ENCODE data around the gene LAPTM5. TPM values are rescaled to one million over a fixed set of nuclear protein-coding genes. Genes with fewer than 3 reads are reported as not detected.

LAPTM5 gene
- total and polyA plus RNA-seq, 10 of the 15 experiments (the other 5 are each of a cell fraction or from before 2014, with no cell fraction given), result 24.1 to 1,034 (median 687) TPM

GRCh38 chr1:30789388-30790255, 32.0 kb upstream of the LAPTM5 start:
- ATAC-seq (no peak), DNase-seq (ENCODE audit: low read depth, low spot score) (no peak), FAIRE-seq (no peak)
- Histone ChIP-seq H3K36me3 (ENCODE audit: control insufficient read depth in 2 of 2, insufficient read depth in 2 of 2, low read length in 1 of 2) (no peaks in the 10 kb centered on the region), H3K9ac (ENCODE audit: control insufficient read depth, insufficient read depth, low read length) (no peak overlapping the region), H3K27me3 (replicated peaks in 1 of 2; ENCODE audit: control insufficient read depth in 2 of 2, insufficient read depth in 2 of 2, low read length in 1 of 2) (no peaks in the 10 kb centered on the region; a peak in 1 of 4 replicates), H3K79me2 (ENCODE audit: control insufficient read depth, insufficient read depth, low read length) (no peaks in the 10 kb centered on the region), H2AFZ (ENCODE audit: control insufficient read depth, low read depth, low read length) (no peak overlapping the region), H3K9me3 (replicated peaks; ENCODE audit: control insufficient read depth, insufficient read depth, low read length) (no peaks in the 10 kb centered on the region), H3K4me1 (ENCODE audit: control insufficient read depth, insufficient read depth, low read length) (peaks cover 7% of the 10 kb centered on the region), H3K4me2 (ENCODE audit: control insufficient read depth, insufficient read depth) (no peak overlapping the region), H3K4me3 (no peak overlapping the region), H3K27ac (ENCODE audit: control insufficient read depth, insufficient read depth) (no peak overlapping the region), H4K20me1 (ENCODE audit: control insufficient read depth, insufficient read depth) (no peaks in the 10 kb centered on the region)
- in situ Hi-C loops (cut with MboI), result no loop called here
- POLR2A ChIA-PET, result no interaction called here
- SMC1A ChIA-PET (ENCODE audit: uncharacterized antibody, unreplicated experiment), result interaction anchor here (1.5 kb wide), 1 partner anchor 58 kb away, joined by 5 read pairs; no protein-coding TSS in a partner anchor
- CTCF ChIA-PET, result interaction anchor here (1.2 kb wide), 2 partner anchors 10 to 69 kb away, joined by 5 to 7 read pairs; no protein-coding TSS in a partner anchor
- WGBS (ENCODE audit: insufficient coverage, insufficient replicate concordance, low lambda C conversion rate, missing lambda C conversion rate), result 37% methylated on average over 12 of the region's 12 CpGs
- BruUV-seq (replicated peaks), result no TSS peak
- RAD21 ChIA-PET (ENCODE audit: unreplicated experiment), result no interaction called here
- intact Hi-C loops (cut with micrococcal nuclease; ENCODE audit: unreplicated experiment), result no loop called here
- TF ChIP-seq BMI1 (IDR thresholded peaks at IDR 0.05; ENCODE audit: borderline replicate concordance) (no peak), ZNF207 (IDR thresholded peaks at IDR 0.05; ENCODE audit: borderline replicate concordance) (no peak), NFYA (IDR thresholded peaks at IDR 0.05; ENCODE audit: borderline replicate concordance, low read depth, low read length) (no peak), PKNOX1 (IDR thresholded peaks at IDR 0.05) (no peak), SREBF1 (IDR thresholded peaks at IDR 0.05; ENCODE audit: low read length) (no peak)

Data from GM12878 (cell line).